GM19438 (cell line): Measurements from ENCODE around the gene FSTL5.

Source experiments
- ATAC-seq: cut with Tn5 transposase; IDR thresholded peaks from one replicate; pipeline ENCODE4 v1.9.1; 2021; ENCODE audit warnings: low read depth; ENCODE audit not compliant: unreplicated experiment

Gene FSTL5

DNA sequence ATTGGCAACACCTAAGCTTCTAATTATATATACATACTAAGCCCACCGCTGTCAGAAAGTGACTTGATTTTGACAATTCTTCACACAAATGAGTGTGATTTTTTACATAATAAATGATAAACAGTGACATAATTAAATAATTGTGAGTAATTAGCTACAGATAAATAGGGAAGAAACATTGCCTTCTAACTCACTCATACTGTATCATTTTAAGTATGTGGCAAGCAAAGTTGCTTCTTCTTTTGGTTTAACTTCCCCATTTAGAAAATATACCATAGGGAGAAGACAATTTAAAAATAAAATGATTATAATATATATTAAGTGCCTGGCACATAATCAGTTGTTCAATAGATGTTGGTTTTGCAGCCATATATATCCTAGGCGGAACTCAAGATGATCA lies 644.2 kb downstream of the FSTL5 start:
- ATAC-seq, result no peak

DNA sequence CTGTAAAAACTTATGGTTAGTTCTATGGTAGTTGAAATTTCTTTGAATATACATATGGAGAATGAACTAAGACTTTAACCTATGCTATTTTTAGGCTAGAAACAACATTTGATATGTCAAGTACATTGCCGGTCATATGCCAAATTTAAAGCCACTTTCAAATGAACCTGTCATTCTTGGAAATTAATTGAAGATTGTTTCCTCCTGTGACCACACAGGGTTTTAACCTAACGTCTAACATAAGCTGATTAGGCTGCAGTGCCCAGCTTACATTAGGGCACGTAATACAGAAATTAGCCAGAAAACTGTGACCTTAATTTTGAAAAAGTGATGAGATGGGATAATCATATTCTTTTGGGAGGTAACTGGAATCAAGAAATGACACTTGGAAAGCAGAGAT lies 645.9 kb downstream of the FSTL5 start:
- ATAC-seq, result no peak

DNA sequence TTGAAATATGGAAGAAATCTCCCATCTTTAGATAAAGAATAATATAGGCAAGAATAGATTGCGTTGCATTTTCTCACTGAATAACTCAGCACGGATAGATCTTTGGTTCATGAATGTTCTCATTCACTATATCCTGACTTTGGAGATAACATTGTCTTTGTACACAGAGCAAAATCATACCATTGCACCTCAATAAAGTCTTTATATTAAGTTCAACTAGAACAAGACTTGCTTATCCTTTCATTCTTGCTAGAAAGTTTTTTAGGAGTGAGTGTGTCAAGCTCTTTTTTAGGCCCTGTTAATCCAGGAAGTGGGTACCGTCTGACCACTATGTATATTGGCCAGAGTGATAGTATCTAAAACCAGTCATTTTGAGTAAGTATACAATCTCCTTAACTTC lies 658.7 kb downstream of the FSTL5 start:
- no peak for ATAC-seq

DNA sequence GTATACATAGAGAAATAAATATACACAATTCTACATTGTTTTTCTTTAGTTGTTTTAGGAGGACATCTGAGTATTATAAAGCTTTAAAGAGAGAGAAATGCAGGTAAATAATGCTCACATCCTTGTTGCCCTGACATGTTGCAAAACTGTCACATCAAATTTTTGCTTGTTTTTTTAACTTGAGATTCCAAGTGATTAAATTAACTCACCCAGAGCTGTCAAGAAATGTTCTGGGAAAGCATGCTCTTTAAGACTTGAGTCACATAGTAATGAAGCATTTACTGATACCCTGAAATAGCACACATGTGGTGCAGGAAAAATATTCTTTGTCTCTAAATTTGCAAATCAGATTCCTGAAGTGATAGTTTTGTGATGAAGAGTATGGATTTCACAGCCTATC lies 665.6 kb downstream of the FSTL5 start:
- no peak for ATAC-seq

DNA sequence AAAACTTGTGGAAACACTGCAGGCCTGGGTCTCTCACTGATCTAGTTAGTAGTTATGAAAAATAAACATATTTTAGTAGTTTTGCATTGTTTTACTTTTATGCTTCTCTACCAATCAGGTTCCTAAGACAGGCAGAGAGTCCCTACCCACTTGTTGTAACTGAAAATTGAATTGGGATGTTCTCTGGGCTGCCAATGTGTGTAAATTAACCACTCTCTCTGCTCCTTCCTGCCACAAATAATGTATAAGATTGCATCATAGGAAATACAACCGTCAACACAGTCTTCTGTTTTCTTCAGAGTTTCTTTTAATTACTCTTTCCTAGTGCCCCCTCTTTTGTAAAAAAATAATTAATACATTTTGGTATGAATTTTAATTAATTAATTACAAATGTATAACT lies 677.3 kb downstream of the FSTL5 start:
- no peak for ATAC-seq

DNA sequence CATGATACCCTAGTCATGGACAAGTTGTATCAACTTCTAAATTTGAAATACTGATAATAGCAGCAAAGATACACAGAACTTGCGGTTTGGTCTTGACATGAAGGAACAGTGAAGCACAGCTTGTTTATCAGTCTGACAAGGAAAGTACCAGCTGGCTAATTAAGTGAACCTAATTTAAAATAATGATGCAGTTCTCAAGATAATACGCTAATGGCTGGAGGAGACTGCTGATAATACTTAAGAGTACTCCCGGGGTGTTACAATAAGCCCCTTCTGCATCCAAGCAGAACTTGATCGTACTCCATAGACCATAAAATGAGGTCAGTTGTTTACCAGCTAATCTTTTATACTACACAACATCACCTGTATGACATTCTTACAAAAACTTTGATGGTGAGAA lies 697.5 kb downstream of the FSTL5 start:
- ATAC-seq, result no peak

DNA sequence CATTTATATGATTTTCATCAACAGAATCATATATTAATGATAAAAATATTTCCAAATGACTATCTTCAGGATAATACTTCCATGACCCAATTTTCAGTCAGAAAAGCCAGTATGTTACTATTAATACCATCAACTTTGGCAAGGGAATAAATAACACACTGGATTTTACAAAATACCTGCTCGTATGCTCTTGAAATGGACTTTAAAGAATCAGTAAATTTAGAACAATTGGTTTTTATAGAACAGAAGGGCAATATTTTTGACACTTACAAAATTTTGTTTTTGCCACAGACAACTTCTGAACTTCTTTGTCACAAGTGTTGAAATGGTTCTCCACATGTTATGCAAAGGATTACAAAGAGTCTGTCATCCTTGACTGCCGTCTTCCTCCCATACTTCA lies 700.4 kb downstream of the FSTL5 start:
- ATAC-seq, result no peak

DNA sequence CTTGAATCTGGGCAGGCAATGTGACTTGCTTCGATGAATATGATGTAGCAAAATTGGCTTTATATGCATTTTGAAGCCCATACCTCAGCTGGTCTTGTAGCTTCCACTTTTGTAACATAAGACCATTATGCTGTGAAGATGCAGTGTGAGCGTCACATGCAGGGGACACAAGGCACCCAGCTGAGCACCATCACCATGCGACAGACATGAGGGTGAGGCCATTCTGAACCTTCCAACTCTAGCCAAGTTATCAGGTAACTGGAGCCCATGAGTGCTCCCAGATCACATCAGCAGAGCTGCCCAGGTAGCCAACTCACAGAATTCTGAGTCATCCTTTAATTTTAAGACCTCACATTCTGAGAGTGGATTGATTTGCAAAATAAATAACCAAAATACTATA lies 705.9 kb downstream of the FSTL5 start:
- ATAC-seq, result no peak

DNA sequence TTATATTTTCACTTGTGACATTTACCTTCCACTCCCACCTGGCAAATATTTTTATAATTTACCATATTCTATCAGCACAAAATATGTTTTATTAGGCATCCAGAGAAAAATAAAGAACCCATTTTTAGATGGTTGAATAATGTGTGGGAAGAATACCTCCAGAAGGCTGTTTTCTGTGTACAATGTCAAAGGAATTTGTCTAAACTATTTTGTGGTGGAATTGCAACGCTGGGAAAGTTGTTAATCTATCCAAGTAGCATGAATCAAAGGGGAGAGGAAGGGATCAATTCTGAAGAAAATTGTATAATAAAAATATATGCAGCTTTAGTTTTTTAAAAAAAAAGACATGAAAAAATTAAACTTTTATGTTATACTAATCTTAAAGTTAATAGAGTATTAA lies 706.5 kb downstream of the FSTL5 start:
- ATAC-seq, result no peak

DNA sequence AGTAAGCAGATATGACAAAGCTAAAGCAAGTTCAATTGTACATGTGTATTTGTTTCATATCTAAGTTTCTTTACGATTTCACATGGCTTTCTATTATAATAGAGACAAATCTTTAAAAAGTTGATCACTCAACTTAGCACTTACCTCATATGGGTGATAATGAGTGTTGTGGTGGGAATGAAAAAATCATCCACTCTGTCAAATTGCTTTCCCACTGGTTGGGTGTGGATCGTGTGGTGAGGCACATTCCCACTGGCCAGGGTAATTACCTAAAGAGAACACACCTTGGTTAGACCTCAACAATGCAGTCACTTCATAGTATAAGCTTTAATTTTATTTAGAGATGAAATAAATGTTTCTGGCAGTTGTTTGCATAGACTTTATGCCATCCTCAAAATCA lies 708.9 kb downstream of the FSTL5 start:
- no peak for ATAC-seq

DNA sequence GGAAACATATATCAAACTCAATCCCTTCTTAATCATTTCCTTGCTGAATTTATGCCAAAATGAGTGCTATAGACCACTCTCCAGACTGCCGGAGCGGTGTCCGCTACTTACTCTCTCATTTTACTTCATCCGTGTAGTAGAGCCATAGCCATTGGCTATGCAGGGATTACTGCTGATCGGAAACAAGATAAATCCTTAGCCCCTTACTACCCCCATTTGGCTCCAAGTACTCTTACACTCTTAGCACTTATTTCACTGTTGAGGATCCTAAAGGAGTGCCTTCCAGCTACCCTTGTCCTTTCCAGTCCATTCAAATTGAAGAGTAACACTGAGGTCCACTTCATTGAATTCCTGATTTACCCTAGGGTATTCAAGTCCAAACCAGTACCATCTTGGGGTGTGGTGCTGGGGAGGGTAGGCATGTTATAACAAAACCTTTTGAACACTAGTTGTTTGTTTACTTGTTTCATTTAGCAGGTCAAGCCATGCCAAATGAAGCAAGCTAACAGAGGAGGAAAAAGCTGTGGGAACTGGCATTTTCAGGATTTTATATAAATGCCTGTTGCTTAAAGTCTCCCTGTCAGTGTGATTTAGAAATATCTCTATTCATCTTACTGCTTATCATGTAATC lies 715.1 kb downstream of the FSTL5 start:
- ATAC-seq, result no peak

DNA sequence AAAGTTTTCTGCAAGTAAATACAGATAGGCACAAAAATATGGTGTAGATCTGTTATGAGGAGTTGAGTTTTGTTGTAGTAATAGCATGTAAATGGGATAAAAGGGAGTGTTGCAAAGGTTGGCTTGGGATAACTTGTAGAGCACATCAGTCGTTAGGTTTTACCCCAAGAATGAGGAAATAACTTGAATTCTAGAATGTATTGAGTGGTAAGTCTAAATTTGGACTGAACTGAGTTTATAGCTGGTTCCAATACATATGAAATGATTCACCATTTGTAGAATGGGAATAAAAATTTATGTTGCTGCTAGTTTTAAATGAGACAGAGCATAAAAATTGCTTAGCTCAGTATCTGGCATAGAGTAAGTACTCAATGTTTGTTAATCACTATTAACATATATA lies 719.2 kb downstream of the FSTL5 start:
- ATAC-seq, result no peak

DNA sequence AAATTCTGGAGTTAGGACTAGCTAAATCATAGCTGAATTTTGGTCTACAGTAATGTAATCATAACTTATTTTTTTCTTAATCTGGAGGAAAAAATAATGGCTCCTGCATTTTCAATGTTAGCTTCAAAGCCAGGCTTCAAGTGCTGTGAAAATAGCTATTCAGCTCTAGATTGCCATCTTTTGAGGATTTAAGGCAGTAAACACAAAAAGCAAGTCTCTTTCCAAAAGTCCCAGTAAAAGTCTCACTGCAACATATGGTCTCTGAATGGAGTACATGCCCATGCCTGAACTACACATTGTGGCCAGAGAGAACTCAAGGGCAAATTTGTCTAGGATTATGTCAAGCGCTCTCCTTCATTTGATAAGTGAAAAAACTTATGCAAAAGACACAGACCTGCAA lies 720.9 kb downstream of the FSTL5 start:
- no peak for ATAC-seq

DNA sequence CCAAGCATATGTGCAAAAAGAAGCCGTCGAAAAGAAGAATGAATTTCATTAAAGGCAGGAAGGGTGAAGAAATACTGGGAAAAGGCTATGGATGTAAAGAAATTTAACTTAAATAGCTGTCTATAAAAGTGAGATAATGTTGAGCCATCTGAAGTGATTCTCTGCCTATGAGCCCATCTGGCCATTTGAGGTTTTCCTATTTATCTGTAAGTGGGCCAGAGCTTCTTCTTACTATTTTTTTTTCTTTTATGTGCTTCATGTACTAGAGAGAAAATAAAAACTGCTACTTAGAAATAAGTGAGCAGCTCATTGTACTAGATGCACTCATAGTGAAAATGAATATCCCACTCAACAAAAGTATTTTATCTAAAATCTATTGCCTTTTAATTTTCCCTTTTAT lies 725.7 kb downstream of the FSTL5 start:
- no peak for ATAC-seq

DNA sequence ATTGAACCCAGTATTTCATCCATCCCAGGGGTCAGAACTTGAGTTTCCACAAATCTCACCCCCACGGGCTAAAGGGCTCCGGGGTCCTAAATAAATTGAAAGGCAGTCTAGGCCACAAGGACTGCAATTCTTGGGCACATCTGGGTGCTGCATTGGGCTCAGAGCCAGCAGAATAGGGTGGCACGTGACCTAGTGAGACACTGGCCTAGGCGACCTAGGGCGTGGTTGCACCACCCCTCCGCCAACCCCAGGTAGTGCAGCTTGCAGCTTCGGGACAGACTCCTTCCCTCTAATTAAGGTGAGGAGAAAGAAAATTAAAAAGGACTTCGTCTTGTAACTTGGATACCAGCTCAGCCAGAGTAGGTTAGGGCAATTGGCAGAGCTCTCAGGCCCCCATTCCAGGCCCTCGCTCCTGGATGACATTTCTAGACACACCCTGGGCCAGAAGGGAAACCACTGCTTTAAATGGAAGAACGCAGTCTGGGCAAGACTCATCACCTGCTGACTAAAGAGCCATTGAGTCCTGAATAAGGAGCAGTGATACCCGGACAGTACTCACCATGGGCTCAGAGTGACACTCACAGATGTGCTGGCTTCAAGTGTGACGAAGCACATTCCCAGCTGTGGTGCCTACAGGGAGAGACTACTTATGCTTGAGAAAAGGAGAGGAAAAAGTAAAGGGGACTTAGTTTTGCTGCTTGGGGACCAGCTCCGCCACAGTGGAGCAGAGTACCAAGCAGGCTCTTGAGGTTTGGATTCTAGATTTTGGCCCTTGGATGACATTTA lies 735.4 kb downstream of the FSTL5 start:
- ATAC-seq, result no peak

DNA sequence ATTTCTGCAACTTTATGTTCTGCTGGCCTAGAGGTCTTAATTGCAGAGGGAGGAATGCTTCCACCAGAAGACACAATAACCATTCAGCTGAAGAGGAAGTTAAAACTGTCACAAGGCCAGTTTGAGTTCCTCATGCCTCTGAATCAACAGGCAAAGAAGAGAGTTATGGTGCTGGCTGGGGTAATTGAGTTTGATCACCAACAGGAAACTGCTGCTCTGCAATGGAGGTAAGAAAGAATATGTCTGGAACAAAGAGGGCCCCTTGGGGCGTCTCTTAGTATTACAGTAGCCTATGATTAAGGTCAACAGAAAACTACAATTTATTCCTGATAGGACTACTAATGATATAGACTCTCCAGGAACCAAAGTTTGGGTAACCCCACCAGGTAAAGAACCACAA lies 744.0 kb downstream of the FSTL5 start:
- no peak for ATAC-seq

DNA sequence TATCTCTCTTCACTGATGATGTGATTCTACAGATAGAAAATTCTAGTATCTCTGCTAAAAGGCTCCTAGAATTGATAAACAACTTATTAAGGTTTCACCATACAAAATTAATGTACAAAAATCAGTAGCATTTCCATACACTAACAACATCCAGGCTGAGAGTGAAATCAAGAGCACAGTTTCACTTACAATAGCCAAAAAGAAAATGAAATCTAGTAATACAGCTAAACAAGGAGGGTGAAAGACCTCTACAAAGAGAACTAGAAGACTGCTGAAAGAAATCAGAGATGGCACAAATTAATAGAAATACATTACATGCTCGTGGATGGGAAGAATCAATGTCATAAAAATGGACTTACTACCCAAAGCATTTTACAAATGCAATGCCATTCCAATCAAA lies 751.9 kb downstream of the FSTL5 start:
- ATAC-seq, result no peak

DNA sequence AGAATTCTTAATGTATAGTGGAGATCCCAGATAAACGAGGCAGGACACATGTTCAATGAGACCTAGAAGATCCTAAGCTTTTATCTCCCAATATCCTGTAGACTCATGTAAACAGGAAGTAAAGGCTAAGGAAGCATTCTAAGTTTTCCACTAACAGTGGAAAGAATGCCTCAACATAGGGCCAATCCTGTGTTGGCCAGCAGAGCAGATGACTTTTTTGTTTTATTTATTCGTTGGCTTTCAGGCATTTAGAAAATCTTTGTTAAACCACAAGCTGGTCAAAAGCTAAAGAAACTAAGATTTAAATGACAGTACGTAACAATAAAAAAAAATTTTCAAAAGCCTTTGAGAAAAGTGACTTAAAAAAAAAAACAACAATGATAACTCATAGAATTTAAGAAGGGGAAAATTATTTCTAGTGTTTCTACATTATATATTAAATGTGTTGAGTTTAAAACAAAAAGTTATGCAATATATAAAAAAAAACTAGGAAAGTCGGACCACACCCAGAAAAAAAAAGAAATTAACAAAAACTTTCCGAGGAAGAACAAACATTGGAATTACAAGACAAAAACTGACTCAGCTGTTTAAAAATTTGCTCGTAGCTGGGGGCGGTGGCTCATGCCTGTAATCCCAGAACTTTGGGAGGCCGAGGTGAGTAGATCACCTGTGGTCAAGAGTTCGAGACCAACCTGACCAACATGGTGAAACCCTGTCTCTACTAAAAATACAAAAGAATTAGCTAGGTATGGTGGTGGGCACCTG lies 759.3 kb downstream of the FSTL5 start:
- no peak for ATAC-seq

DNA sequence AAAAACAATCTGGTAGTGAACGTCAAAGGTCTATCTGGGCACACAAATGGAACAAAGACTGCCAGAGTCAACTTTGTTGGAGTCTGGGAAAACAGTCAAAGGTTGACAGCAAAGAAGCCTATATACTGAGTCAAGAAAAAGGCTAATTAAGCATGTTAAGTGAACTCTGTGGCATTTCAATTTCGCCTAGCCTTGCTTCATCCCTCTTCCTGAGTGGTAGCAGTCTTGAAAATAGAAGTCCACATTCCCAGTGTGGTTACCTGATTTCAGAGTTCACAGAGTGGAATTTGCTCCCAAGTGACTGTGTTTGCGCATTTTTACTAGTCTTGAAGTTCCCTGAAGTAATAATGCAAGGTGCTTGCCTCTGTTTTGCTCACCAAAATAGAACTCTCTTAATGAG lies 760.0 kb downstream of the FSTL5 start:
- ATAC-seq, result no peak

DNA sequence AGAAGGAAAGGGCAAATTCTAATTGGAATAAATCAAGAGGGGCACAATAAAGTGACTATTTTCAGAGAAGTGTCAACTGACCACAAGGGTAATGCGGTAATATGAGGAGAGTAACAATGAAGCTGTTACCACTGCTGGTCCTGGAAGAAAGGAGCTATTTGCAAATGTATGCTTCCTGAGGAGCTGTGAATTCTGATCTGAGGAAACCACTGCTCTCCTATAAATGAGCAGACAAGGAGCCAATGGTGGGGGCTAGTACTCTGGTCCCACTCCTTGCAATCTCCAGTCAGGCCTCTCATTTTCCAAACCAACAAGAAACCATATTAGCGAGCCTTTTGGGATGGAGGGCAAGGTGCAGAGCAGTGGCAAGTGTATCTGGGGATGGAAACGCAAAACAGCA lies 770.2 kb downstream of the FSTL5 start:
- no peak for ATAC-seq

DNA sequence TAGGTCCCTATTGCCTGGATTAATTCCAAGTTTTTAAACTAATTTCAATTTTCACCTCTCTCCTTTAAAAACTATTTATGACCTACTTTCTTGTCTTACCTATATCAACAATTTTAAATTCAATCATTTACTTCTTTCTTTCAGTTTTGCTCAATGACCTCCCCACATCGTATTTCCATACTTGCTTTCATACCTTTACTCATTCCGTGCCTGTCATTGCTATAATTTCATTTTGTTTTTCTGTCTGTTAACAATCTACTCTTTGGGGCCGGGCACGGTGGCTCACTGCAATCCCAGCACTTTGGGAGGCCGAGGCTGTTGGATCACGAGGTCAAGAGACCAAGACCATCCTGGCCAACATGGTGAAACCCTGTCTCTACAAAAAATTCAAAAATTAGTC lies 781.1 kb downstream of the FSTL5 start:
- no peak for ATAC-seq

DNA sequence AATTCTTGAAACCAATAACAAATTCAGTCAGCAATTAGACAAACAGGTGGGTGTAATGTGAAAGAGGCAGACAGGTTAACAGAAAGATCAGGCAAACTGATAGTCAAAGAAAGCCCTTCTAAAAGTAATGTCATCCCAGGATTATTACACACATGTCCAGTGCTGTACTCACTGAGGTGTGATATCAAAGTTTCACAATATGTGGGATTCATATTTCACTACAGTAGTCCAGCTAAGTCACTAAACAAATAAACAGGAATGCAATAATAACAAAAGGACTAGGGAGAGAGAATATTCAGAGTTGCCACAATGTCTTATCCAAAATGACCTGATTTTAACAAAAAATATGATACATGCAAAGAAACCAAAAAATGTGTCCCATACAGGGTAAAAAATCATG lies 787.5 kb downstream of the FSTL5 start:
- no peak for ATAC-seq
